WTC11 (cell line): ENCODE measurements around the gene FBXL7.

Experiments
- EMX1 ChIP-seq: fragments of 250-450 bp; sonication (Bioruptor Pico); IDR thresholded peaks from 2 replicates; pipeline ENCODE4 v1.8.0; 2021; ENCODE audit warnings: mild to moderate bottlenecking
- ETV6 ChIP-seq: sonication (generic); formaldehyde crosslinking; IDR thresholded peaks from 2 replicates; pipeline ENCODE4 v1.8.1; 2022; ENCODE audit warnings: mild to moderate bottlenecking, missing genetic modification reagents
- JUN ChIP-seq: sonication (generic); formaldehyde crosslinking; IDR thresholded peaks from 2 replicates; pipeline ENCODE4 v1.8.0; 2023; ENCODE audit warnings: mild to moderate bottlenecking, missing genetic modification reagents
- NR1H2 ChIP-seq: sonication (generic); formaldehyde crosslinking; IDR thresholded peaks from 2 replicates; pipeline ENCODE4 v1.9.0; 2021; ENCODE audit warnings: mild to moderate bottlenecking, moderate library complexity, missing genetic modification reagents
- NR2C2 ChIP-seq: sonication (generic); formaldehyde crosslinking; IDR thresholded peaks from 2 replicates; pipeline ENCODE4 v1.8.0; 2022; ENCODE audit warnings: mild to moderate bottlenecking, missing genetic modification reagents
- TEAD1 ChIP-seq: sonication (generic); formaldehyde crosslinking; IDR thresholded peaks from 2 replicates; pipeline ENCODE4 v1.8.0; 2022; ENCODE audit warnings: mild to moderate bottlenecking, missing genetic modification reagents
- TP53 ChIP-seq: sonication (generic); formaldehyde crosslinking; IDR thresholded peaks from 2 replicates; pipeline ENCODE4 v1.8.1; 2023; ENCODE audit warnings: mild to moderate bottlenecking, missing genetic modification reagents
- ZNF232 ChIP-seq: sonication (generic); formaldehyde crosslinking; IDR thresholded peaks from 2 replicates; pipeline ENCODE4 v1.8.0; 2022; ENCODE audit warnings: mild to moderate bottlenecking, missing genetic modification reagents
- TF ChIP-seq, protein P1 (sequence below): sonication (generic); formaldehyde crosslinking; IDR thresholded peaks from 2 replicates; pipeline ENCODE4 v1.8.1; 2023; ENCODE audit warnings: mild to moderate bottlenecking, missing genetic modification reagents, borderline replicate concordance
- TF ChIP-seq, protein P2 (sequence below): fragments of 200-600 bp; IDR thresholded peaks from 2 replicates; pipeline ENCODE4 v1.8.0; 2022; ENCODE audit warnings: antibody characterized with exemption
- TF ChIP-seq, protein P3 (sequence below): sonication (generic); formaldehyde crosslinking; IDR thresholded peaks from 2 replicates; pipeline ENCODE4 v1.8.1; 2022; ENCODE audit warnings: low read depth, mild to moderate bottlenecking, moderate library complexity, missing genetic modification reagents, borderline replicate concordance
- TF ChIP-seq, protein P4 (sequence below): sonication (generic); formaldehyde crosslinking; IDR thresholded peaks from 2 replicates; pipeline ENCODE4 v1.8.0; 2022; ENCODE audit warnings: mild to moderate bottlenecking, missing genetic modification reagents
- TF ChIP-seq, protein P5 (sequence below): sonication (generic); formaldehyde crosslinking; IDR thresholded peaks from 2 replicates; pipeline ENCODE4 v1.8.1; 2022; ENCODE audit warnings: low read depth, missing genetic modification reagents, borderline replicate concordance

DNA sequence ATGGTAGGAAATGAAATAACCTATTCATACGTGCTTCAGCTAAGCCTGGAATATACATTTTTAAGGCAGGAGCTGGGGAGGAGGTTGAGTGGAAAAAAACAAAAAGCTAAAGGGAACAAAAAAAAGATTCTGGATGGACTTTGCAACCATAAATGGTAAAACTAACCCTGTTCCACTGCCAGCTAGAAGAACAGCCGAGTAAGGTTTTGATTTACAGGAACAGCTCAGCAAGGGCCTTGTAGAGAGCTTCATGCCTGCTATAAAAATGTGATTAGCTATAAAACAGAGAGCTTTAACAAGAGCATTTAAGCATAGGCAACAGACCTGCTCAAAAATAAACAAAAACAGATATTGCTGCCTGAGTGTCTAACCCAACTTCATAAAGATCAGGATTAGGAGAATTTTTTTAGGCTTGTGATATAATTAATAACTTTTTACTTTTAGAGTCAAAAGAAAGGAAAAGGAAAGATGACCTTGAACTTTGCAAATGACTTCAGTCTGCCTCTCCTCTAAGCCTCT is 194.8 kb downstream of the FBXL7 start:
- TF ChIP-seq TEAD1 (CRISPR knock-in tag) (no peak), NR2C2 (CRISPR knock-in tag) (no peak), EMX1 (CRISPR knock-in tag) (no peak), JUN (CRISPR knock-in tag) (no peak), ETV6 (CRISPR knock-in tag) (no peak), TP53 (CRISPR knock-in tag) (no peak), ZNF232 (CRISPR knock-in tag) (no peak), NR1H2 (CRISPR knock-in tag) (no peak)
- TF ChIP-seq, protein P1, sequence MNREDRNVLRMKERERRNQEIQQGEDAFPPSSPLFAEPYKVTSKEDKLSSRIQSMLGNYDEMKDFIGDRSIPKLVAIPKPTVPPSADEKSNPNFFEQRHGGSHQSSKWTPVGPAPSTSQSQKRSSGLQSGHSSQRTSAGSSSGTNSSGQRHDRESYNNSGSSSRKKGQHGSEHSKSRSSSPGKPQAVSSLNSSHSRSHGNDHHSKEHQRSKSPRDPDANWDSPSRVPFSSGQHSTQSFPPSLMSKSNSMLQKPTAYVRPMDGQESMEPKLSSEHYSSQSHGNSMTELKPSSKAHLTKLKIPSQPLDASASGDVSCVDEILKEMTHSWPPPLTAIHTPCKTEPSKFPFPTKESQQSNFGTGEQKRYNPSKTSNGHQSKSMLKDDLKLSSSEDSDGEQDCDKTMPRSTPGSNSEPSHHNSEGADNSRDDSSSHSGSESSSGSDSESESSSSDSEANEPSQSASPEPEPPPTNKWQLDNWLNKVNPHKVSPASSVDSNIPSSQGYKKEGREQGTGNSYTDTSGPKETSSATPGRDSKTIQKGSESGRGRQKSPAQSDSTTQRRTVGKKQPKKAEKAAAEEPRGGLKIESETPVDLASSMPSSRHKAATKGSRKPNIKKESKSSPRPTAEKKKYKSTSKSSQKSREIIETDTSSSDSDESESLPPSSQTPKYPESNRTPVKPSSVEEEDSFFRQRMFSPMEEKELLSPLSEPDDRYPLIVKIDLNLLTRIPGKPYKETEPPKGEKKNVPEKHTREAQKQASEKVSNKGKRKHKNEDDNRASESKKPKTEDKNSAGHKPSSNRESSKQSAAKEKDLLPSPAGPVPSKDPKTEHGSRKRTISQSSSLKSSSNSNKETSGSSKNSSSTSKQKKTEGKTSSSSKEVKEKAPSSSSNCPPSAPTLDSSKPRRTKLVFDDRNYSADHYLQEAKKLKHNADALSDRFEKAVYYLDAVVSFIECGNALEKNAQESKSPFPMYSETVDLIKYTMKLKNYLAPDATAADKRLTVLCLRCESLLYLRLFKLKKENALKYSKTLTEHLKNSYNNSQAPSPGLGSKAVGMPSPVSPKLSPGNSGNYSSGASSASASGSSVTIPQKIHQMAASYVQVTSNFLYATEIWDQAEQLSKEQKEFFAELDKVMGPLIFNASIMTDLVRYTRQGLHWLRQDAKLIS (CRISPR knock-in tag) = no peak
- TF ChIP-seq, protein P2, sequence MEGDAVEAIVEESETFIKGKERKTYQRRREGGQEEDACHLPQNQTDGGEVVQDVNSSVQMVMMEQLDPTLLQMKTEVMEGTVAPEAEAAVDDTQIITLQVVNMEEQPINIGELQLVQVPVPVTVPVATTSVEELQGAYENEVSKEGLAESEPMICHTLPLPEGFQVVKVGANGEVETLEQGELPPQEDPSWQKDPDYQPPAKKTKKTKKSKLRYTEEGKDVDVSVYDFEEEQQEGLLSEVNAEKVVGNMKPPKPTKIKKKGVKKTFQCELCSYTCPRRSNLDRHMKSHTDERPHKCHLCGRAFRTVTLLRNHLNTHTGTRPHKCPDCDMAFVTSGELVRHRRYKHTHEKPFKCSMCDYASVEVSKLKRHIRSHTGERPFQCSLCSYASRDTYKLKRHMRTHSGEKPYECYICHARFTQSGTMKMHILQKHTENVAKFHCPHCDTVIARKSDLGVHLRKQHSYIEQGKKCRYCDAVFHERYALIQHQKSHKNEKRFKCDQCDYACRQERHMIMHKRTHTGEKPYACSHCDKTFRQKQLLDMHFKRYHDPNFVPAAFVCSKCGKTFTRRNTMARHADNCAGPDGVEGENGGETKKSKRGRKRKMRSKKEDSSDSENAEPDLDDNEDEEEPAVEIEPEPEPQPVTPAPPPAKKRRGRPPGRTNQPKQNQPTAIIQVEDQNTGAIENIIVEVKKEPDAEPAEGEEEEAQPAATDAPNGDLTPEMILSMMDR = no peak
- TF ChIP-seq, protein P3, sequence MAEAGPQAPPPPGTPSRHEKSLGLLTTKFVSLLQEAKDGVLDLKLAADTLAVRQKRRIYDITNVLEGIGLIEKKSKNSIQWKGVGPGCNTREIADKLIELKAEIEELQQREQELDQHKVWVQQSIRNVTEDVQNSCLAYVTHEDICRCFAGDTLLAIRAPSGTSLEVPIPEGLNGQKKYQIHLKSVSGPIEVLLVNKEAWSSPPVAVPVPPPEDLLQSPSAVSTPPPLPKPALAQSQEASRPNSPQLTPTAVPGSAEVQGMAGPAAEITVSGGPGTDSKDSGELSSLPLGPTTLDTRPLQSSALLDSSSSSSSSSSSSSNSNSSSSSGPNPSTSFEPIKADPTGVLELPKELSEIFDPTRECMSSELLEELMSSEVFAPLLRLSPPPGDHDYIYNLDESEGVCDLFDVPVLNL (CRISPR knock-in tag) = no peak
- TF ChIP-seq, protein P4, sequence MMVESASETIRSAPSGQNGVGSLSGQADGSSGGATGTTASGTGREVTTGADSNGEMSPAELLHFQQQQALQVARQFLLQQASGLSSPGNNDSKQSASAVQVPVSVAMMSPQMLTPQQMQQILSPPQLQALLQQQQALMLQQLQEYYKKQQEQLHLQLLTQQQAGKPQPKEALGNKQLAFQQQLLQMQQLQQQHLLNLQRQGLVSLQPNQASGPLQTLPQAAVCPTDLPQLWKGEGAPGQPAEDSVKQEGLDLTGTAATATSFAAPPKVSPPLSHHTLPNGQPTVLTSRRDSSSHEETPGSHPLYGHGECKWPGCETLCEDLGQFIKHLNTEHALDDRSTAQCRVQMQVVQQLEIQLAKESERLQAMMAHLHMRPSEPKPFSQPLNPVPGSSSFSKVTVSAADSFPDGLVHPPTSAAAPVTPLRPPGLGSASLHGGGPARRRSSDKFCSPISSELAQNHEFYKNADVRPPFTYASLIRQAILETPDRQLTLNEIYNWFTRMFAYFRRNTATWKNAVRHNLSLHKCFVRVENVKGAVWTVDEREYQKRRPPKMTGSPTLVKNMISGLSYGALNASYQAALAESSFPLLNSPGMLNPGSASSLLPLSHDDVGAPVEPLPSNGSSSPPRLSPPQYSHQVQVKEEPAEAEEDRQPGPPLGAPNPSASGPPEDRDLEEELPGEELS (CRISPR knock-in tag) = no peak
- TF ChIP-seq, protein P5, sequence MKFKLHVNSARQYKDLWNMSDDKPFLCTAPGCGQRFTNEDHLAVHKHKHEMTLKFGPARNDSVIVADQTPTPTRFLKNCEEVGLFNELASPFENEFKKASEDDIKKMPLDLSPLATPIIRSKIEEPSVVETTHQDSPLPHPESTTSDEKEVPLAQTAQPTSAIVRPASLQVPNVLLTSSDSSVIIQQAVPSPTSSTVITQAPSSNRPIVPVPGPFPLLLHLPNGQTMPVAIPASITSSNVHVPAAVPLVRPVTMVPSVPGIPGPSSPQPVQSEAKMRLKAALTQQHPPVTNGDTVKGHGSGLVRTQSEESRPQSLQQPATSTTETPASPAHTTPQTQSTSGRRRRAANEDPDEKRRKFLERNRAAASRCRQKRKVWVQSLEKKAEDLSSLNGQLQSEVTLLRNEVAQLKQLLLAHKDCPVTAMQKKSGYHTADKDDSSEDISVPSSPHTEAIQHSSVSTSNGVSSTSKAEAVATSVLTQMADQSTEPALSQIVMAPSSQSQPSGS (CRISPR knock-in tag) = no peak
